ENCODE measurements around the gene POU2F3. TPM values are rescaled to one million over a fixed set of nuclear protein-coding genes. Genes with fewer than 3 reads are reported as not detected.

Gene POU2F3
- total RNA-seq, 1 donor from 2014 or later, result not detected

- intact Hi-C loops (cut with micrococcal nuclease), result no loop called here
- no peak for DNase-seq
- no peak overlapping the region for H3K4me3 Mint-ChIP-seq
- H3K27ac Mint-ChIP-seq, result no peak overlapping the region
- no peaks in the 10 kb centered on the region for H3K4me1 Mint-ChIP-seq
- H3K9me3 Mint-ChIP-seq, result no peaks in the 10 kb centered on the region
- peaks cover 26% of the 10 kb centered on the region for H3K27me3 Mint-ChIP-seq
- H3K36me3 Mint-ChIP-seq (ENCODE audit: low read depth), result no peaks in the 10 kb centered on the region
Measured at GRCh38 chr11:120226714-120227113, 13.2 kb upstream of the POU2F3 start.

- Mint-ChIP-seq H3K9me3 (no peaks in the 10 kb centered on the region), H3K27me3 (peaks cover 26% of the 10 kb centered on the region), H3K36me3 (ENCODE audit: low read depth) (no peaks in the 10 kb centered on the region), H3K4me1 (no peaks in the 10 kb centered on the region), H3K4me3 (no peak overlapping the region), H3K27ac (no peak overlapping the region)
- intact Hi-C loops (cut with micrococcal nuclease), result no loop called here
- DNase-seq, result no peak
Measured at GRCh38 chr11:120227228-120227852, 12.6 kb upstream of the POU2F3 start.

- no peaks in the 10 kb centered on the region for H3K9me3 Mint-ChIP-seq
- H3K36me3 Mint-ChIP-seq (ENCODE audit: low read depth), result no peaks in the 10 kb centered on the region
- H3K27me3 Mint-ChIP-seq, result peaks cover 25% of the 10 kb centered on the region
- intact Hi-C loops (cut with micrococcal nuclease), result no loop called here
- no peak for DNase-seq
- H3K27ac Mint-ChIP-seq, result no peak overlapping the region
- H3K4me1 Mint-ChIP-seq, result no peaks in the 10 kb centered on the region
- no peak overlapping the region for H3K4me3 Mint-ChIP-seq
Measured at GRCh38 chr11:120228794-120229384, 11.1 kb upstream of the POU2F3 start.

GRCh38 chr11:120229451-120230424 lies 10.2 kb upstream of the POU2F3 start:
- Mint-ChIP-seq H3K27me3 (peaks cover 24% of the 10 kb centered on the region), H3K9me3 (no peaks in the 10 kb centered on the region), H3K27ac (no peak overlapping the region), H3K4me3 (no peak overlapping the region), H3K4me1 (no peaks in the 10 kb centered on the region), H3K36me3 (ENCODE audit: low read depth) (no peaks in the 10 kb centered on the region)
- DNase-seq, result peak; percentile 70
- intact Hi-C loops (cut with micrococcal nuclease), result loop anchor here (1.0 kb wide), 1 partner anchor 57 kb away; no protein-coding TSS in a partner anchor

GRCh38 chr11:120230433-120231071 lies 9.4 kb upstream of the POU2F3 start:
- Mint-ChIP-seq H3K27ac (no peak overlapping the region), H3K4me3 (no peak overlapping the region), H3K9me3 (no peaks in the 10 kb centered on the region), H3K4me1 (no peaks in the 10 kb centered on the region), H3K36me3 (ENCODE audit: low read depth) (no peaks in the 10 kb centered on the region), H3K27me3 (peaks cover 21% of the 10 kb centered on the region)
- intact Hi-C loops (cut with micrococcal nuclease), result loop anchor here (1.0 kb wide), 1 partner anchor 58 kb away; no protein-coding TSS in a partner anchor
- no peak for DNase-seq

- Mint-ChIP-seq H3K36me3 (ENCODE audit: low read depth) (no peaks in the 10 kb centered on the region), H3K4me3 (no peak overlapping the region), H3K27me3 (peaks cover 27% of the 10 kb centered on the region), H3K9me3 (no peaks in the 10 kb centered on the region), H3K4me1 (peaks cover 6% of the 10 kb centered on the region), H3K27ac (no peak overlapping the region)
- intact Hi-C loops (cut with micrococcal nuclease), result no loop called here
- no peak for DNase-seq
Measured at GRCh38 chr11:120231963-120232362, 8.0 kb upstream of the POU2F3 start.

GRCh38 chr11:120233207-120233803 lies 6.6 kb upstream of the POU2F3 start:
- DNase-seq, result no peak
- Mint-ChIP-seq H3K27ac (no peak overlapping the region), H3K9me3 (no peaks in the 10 kb centered on the region), H3K36me3 (ENCODE audit: low read depth) (no peaks in the 10 kb centered on the region), H3K27me3 (peaks cover 41% of the 10 kb centered on the region), H3K4me3 (no peak overlapping the region), H3K4me1 (peaks cover 6% of the 10 kb centered on the region)
- intact Hi-C loops (cut with micrococcal nuclease), result no loop called here

- DNase-seq, result peak; percentile 90
- Mint-ChIP-seq H3K27me3 (peaks cover 55% of the 10 kb centered on the region), H3K4me1 (peaks cover 6% of the 10 kb centered on the region), H3K4me3 (no peak overlapping the region), H3K9me3 (no peaks in the 10 kb centered on the region), H3K36me3 (ENCODE audit: low read depth) (no peaks in the 10 kb centered on the region), H3K27ac (no peak overlapping the region)
- intact Hi-C loops (cut with micrococcal nuclease), result loop anchor here (1.0 kb wide), 1 partner anchor 68 kb away; no protein-coding TSS in a partner anchor
Measured at GRCh38 chr11:120235024-120235628, 4.8 kb upstream of the POU2F3 start.

- Mint-ChIP-seq H3K4me1 (peaks cover 8% of the 10 kb centered on the region), H3K27ac (no peak overlapping the region), H3K9me3 (no peaks in the 10 kb centered on the region), H3K27me3 (peaks cover 66% of the 10 kb centered on the region), H3K36me3 (ENCODE audit: low read depth) (no peaks in the 10 kb centered on the region), H3K4me3 (no peak overlapping the region)
- intact Hi-C loops (cut with micrococcal nuclease), result no loop called here
- DNase-seq, result no peak
Measured at GRCh38 chr11:120236169-120237107, 3.5 kb upstream of the POU2F3 start.

GRCh38 chr11:120238968-120239620 lies 846 bp upstream of the POU2F3 start:
- no peaks in the 10 kb centered on the region for H3K36me3 Mint-ChIP-seq (ENCODE audit: low read depth)
- H3K4me3 Mint-ChIP-seq, result no peak overlapping the region
- DNase-seq, result no peak
- peak overlapping the region; percentile 17 for H3K27ac Mint-ChIP-seq
- intact Hi-C loops (cut with micrococcal nuclease), result no loop called here
- H3K9me3 Mint-ChIP-seq, result no peaks in the 10 kb centered on the region
- H3K27me3 Mint-ChIP-seq, result peaks cover 76% of the 10 kb centered on the region
- peaks cover 9% of the 10 kb centered on the region for H3K4me1 Mint-ChIP-seq

- DNase-seq, result no peak
- Mint-ChIP-seq H3K4me3 (no peak overlapping the region), H3K4me1 (peaks cover 22% of the 10 kb centered on the region), H3K27me3 (peaks cover 78% of the 10 kb centered on the region), H3K36me3 (ENCODE audit: low read depth) (no peaks in the 10 kb centered on the region), H3K27ac (no peak overlapping the region), H3K9me3 (no peaks in the 10 kb centered on the region)
- intact Hi-C loops (cut with micrococcal nuclease), result no loop called here
Measured at GRCh38 chr11:120240866-120241265, 926 bp downstream of the POU2F3 start.

GRCh38 chr11:120241277-120241676 lies 1.3 kb downstream of the POU2F3 start:
- intact Hi-C loops (cut with micrococcal nuclease), result no loop called here
- peaks cover 19% of the 10 kb centered on the region for H3K4me1 Mint-ChIP-seq
- H3K36me3 Mint-ChIP-seq (ENCODE audit: low read depth), result no peaks in the 10 kb centered on the region
- no peaks in the 10 kb centered on the region for H3K9me3 Mint-ChIP-seq
- H3K27ac Mint-ChIP-seq, result no peak overlapping the region
- H3K4me3 Mint-ChIP-seq, result no peak overlapping the region
- peaks cover 78% of the 10 kb centered on the region for H3K27me3 Mint-ChIP-seq
- no peak for DNase-seq

Measured in activated CD4-positive, alpha-beta T cell treated with anti-CD3 and anti-CD28 coated beads, Interleukin-2, amount 10 ng/mL, durations not matched to agents 24 days and 14 days (primary cell).